A673 (cell line): ENCODE measurements around the gene ZFYVE9.

ENCODE experiments used
- EZH2 ChIP-seq: fragments of 200-600 bp; sonication (generic); IDR thresholded peaks from 2 replicates; pipeline ENCODE4 v1.6.1; 2017; ENCODE audit warnings: borderline replicate concordance, low read depth, mild to moderate bottlenecking, mixed read lengths, antibody characterized with exemption, low read length; ENCODE audit not compliant: poor library complexity, severe bottlenecking
- TF ChIP-seq, protein P1 (sequence below): fragments of 300-800, 200-600 bp; sonication (generic); conservative IDR thresholded peaks from 2 replicates; pipeline ENCODE4 v1.5.1; 2017; ENCODE audit warnings: low read depth, mild to moderate bottlenecking, antibody characterized with exemption, low read length, moderate library complexity, mixed read lengths

DNA sequence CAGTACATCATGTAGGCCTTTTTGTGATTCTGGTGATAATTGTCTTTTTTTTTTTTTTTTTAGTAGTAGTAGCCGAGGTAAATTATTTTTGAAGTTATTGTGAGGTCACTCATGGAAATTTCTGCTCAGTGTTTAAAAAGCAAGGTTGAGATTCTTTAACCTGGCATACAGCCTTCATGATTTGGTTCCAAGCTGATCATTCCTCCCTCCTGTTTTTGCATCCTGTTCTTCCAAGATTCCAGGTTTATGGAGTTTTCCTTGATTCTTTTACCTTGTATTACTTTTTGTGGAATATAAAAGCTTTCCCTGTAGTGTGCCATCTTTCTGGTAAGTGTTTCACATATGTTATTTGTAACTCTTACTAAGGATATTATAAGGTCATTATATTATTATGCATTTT lies 9.1 kb downstream of the ZFYVE9 start:
- TF ChIP-seq, protein P1, sequence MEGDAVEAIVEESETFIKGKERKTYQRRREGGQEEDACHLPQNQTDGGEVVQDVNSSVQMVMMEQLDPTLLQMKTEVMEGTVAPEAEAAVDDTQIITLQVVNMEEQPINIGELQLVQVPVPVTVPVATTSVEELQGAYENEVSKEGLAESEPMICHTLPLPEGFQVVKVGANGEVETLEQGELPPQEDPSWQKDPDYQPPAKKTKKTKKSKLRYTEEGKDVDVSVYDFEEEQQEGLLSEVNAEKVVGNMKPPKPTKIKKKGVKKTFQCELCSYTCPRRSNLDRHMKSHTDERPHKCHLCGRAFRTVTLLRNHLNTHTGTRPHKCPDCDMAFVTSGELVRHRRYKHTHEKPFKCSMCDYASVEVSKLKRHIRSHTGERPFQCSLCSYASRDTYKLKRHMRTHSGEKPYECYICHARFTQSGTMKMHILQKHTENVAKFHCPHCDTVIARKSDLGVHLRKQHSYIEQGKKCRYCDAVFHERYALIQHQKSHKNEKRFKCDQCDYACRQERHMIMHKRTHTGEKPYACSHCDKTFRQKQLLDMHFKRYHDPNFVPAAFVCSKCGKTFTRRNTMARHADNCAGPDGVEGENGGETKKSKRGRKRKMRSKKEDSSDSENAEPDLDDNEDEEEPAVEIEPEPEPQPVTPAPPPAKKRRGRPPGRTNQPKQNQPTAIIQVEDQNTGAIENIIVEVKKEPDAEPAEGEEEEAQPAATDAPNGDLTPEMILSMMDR, result no peak
- no peak for TF ChIP-seq EZH2
